OCI-LY1 (cell line): ENCODE data around the gene NUP50.

Experiments used
- H2AFZ ChIP-seq: fragments of 200-600 bp; sonication (generic), shearing (Covaris generic); 2 replicates; pipeline ENCODE4 v1.6.0; 2014; ENCODE audit warnings: antibody characterized with exemption, mild to moderate bottlenecking, low read length
- H3F3A ChIP-seq: fragments of 200-600 bp; sonication (generic), shearing (Covaris generic); 2 replicates; pipeline ENCODE4 v1.6.0; 2014; ENCODE audit warnings: mild to moderate bottlenecking, antibody characterized with exemption, low read length, moderate library complexity; ENCODE audit not compliant: insufficient read depth
- H3K27ac ChIP-seq: fragments of 200-600 bp; sonication (generic); 2 replicates; pipeline ENCODE4 v1.5.1; 2014; ENCODE audit warnings: low read length, mixed run types, mild to moderate bottlenecking, low read depth; ENCODE audit not compliant: poor library complexity, severe bottlenecking
- H3K27me3 ChIP-seq: fragments of 200-600 bp; sonication (generic); 2 replicates; pipeline ENCODE4 v1.6.0; 2014; ENCODE audit warnings: antibody characterized with exemption, mild to moderate bottlenecking, low read length, moderate library complexity; ENCODE audit not compliant: insufficient read depth
- H3K36me3 ChIP-seq: fragments of 200-600 bp; sonication (generic); 2 replicates; pipeline ENCODE4 v1.6.1; 2014; ENCODE audit warnings: mild to moderate bottlenecking, antibody characterized with exemption, low read length, moderate library complexity, mixed read lengths; ENCODE audit not compliant: insufficient read depth
- H3K4me1 ChIP-seq: fragments of 200-600 bp; sonication (generic); 2 replicates; pipeline ENCODE4 v1.5.1; 2014; ENCODE audit warnings: mild to moderate bottlenecking, low read length, moderate library complexity; ENCODE audit not compliant: insufficient read depth, severe bottlenecking
- H3K4me2 ChIP-seq: fragments of 200-600 bp; sonication (generic), shearing (Covaris generic); 2 replicates; pipeline ENCODE4 v1.6.1; 2014; ENCODE audit warnings: low read length
- H3K4me3 ChIP-seq: fragments of 200-600 bp; sonication (generic); 2 replicates; pipeline ENCODE4 v1.5.1; 2014; ENCODE audit warnings: low read length, low read depth, mild to moderate bottlenecking, mixed read lengths; ENCODE audit not compliant: poor library complexity, severe bottlenecking
- H3K79me2 ChIP-seq: fragments of 200-600 bp; shearing (Covaris generic); 2 replicates; pipeline ENCODE4 v1.6.1; 2016; ENCODE audit warnings: mixed run types, low read length, mixed read lengths; ENCODE audit not compliant: insufficient read depth
- H3K9ac ChIP-seq: fragments of 200-600 bp; sonication (generic), shearing (Covaris generic); 2 replicates; pipeline ENCODE4 v1.6.1; 2014; ENCODE audit warnings: mild to moderate bottlenecking, low read length, mixed read lengths
- H3K9me2 ChIP-seq: fragments of 200-600 bp; sonication (generic), shearing (Covaris generic); 2 replicates; pipeline ENCODE4 v1.6.1; 2014; ENCODE audit warnings: low read depth, mild to moderate bottlenecking, low read length, mixed read lengths
- H3K9me3 ChIP-seq: fragments of 200-600 bp; shearing (Covaris generic); 2 replicates; pipeline ENCODE4 v1.6.1; 2014; ENCODE audit warnings: low read length, mixed read lengths
- H4K20me1 ChIP-seq: fragments of 200-600 bp; sonication (generic), shearing (Covaris generic); 2 replicates; pipeline ENCODE4 v1.6.0; 2016; ENCODE audit warnings: mild to moderate bottlenecking, low read length; ENCODE audit not compliant: insufficient read depth
- CTCF ChIP-seq: fragments of 200-600 bp; sonication (generic), shearing (Covaris generic); IDR thresholded peaks from 2 replicates; pipeline ENCODE4 v1.5.1; 2017; ENCODE audit warnings: mild to moderate bottlenecking, antibody characterized with exemption, low read length, moderate library complexity, mixed read lengths
- EZH2 ChIP-seq: fragments of 200-600 bp; sonication (generic), shearing (Covaris generic); IDR thresholded peaks from 2 replicates; pipeline ENCODE4 v1.8.0; 2017; ENCODE audit warnings: borderline replicate concordance, mixed run types, mild to moderate bottlenecking, antibody characterized with exemption, low read length, moderate library complexity, mixed read lengths

Gene NUP50

GRCh38 chr22:45212306-45212709 lies 48.6 kb downstream of the NUP50 start:
- H3K27ac ChIP-seq: no peak overlapping the region
- H3K9me3 ChIP-seq: no peaks in the 10 kb centered on the region
- TF ChIP-seq CTCF: no peak
- no peaks in the 10 kb centered on the region for H4K20me1 ChIP-seq
- H3K4me1 ChIP-seq: no peaks in the 10 kb centered on the region
- H2AFZ ChIP-seq: no peak overlapping the region
- H3K9ac ChIP-seq: no peak overlapping the region
- H3K79me2 ChIP-seq: no peaks in the 10 kb centered on the region
- no peak overlapping the region for H3K4me2 ChIP-seq
- H3K4me3 ChIP-seq: no peak overlapping the region
- no peaks in the 10 kb centered on the region for H3K36me3 ChIP-seq
- no peaks in the 10 kb centered on the region for H3K9me2 ChIP-seq
- no peaks in the 10 kb centered on the region; the same call in 1 of the 2 replicates for H3K27me3 ChIP-seq
- no peaks in the 10 kb centered on the region for H3F3A ChIP-seq

GRCh38 chr22:45212992-45213751 lies 49.4 kb downstream of the NUP50 start:
- Histone ChIP-seq H3K79me2 (no peaks in the 10 kb centered on the region), H2AFZ (no peak overlapping the region), H3K9me2 (no peaks in the 10 kb centered on the region), H4K20me1 (no peaks in the 10 kb centered on the region), H3K9ac (no peak overlapping the region), H3K9me3 (no peaks in the 10 kb centered on the region), H3F3A (no peaks in the 10 kb centered on the region), H3K27me3 (no peaks in the 10 kb centered on the region; the same call in 1 of the 2 replicates), H3K4me1 (no peaks in the 10 kb centered on the region), H3K27ac (no peak overlapping the region), H3K4me3 (no peak overlapping the region), H3K36me3 (no peaks in the 10 kb centered on the region), H3K4me2 (no peak overlapping the region)
- no peak for TF ChIP-seq CTCF
- no peak for TF ChIP-seq EZH2

- Histone ChIP-seq H3K9ac (no peak overlapping the region), H3K4me1 (no peaks in the 10 kb centered on the region), H3K27me3 (no peaks in the 10 kb centered on the region; the same call in 1 of the 2 replicates), H3F3A (no peaks in the 10 kb centered on the region), H3K79me2 (no peaks in the 10 kb centered on the region), H3K36me3 (no peaks in the 10 kb centered on the region), H3K4me3 (no peak overlapping the region), H3K4me2 (no peak overlapping the region), H3K9me2 (no peaks in the 10 kb centered on the region), H3K9me3 (no peaks in the 10 kb centered on the region), H4K20me1 (no peaks in the 10 kb centered on the region), H2AFZ (no peak overlapping the region), H3K27ac (no peak overlapping the region)
- TF ChIP-seq EZH2 (no peak), CTCF (no peak)
Observed at GRCh38 chr22:45216133-45217003, 52.6 kb downstream of the NUP50 start.
